KMS-11 (cell line): Measurements from ENCODE around the gene GRIP2.

Source experiments
- H2AFZ ChIP-seq: fragments of 200-600 bp; sonication (generic); 2 replicates; pipeline ENCODE4 v1.6.1; 2016; ENCODE audit warnings: antibody characterized with exemption, mixed run types, low read depth
- H3K27ac ChIP-seq: fragments of 200-600 bp; sonication (generic); 2 replicates; pipeline ENCODE4 v1.6.1; 2016; ENCODE audit warnings: mild to moderate bottlenecking, mixed run types
- H3K27me3 ChIP-seq: fragments of 200-600 bp; sonication (generic); 2 replicates; pipeline ENCODE4 v1.6.1; 2017; ENCODE audit warnings: mild to moderate bottlenecking, low read depth, mixed run types, moderate library complexity; ENCODE audit not compliant: insufficient read depth
- H3K36me3 ChIP-seq: fragments of 200-600 bp; sonication (generic); 2 replicates; pipeline ENCODE4 v1.6.1; 2017; ENCODE audit warnings: mild to moderate bottlenecking, mixed run types; ENCODE audit not compliant: insufficient read depth
- H3K4me1 ChIP-seq: fragments of 200-600 bp; sonication (generic); 2 replicates; pipeline ENCODE4 v1.6.1; 2016; ENCODE audit warnings: mild to moderate bottlenecking, low read depth, mixed run types; ENCODE audit not compliant: poor library complexity, severe bottlenecking
- H3K4me2 ChIP-seq: fragments of 200-600 bp; sonication (generic); 2 replicates; pipeline ENCODE4 v1.7.0; 2016; ENCODE audit warnings: mild to moderate bottlenecking, mixed run types
- H3K4me3 ChIP-seq: fragments of 200-600 bp; sonication (generic); IDR thresholded peaks from 2 replicates; pipeline ENCODE4 v1.6.1; 2017; ENCODE audit warnings: low read depth, low read length, mixed read lengths; ENCODE audit not compliant: insufficient read depth
- H3K79me2 ChIP-seq: fragments of 200-600 bp; sonication (generic); 2 replicates; pipeline ENCODE4 v1.6.1; 2016; ENCODE audit warnings: low read depth, mixed run types; ENCODE audit not compliant: insufficient read depth
- H3K9ac ChIP-seq: fragments of 200-600 bp; sonication (generic); 2 replicates; pipeline ENCODE4 v1.6.1; 2016; ENCODE audit warnings: mild to moderate bottlenecking, mixed run types
- H4K20me1 ChIP-seq: fragments of 200-600 bp; sonication (generic); 2 replicates; pipeline ENCODE4 v1.6.1; 2016; ENCODE audit warnings: mild to moderate bottlenecking, mixed run types; ENCODE audit not compliant: insufficient read depth
- CTCF ChIP-seq: fragments of 200-600 bp; sonication (generic); conservative IDR thresholded peaks from 2 replicates; pipeline ENCODE4 v1.6.1; 2017; ENCODE audit warnings: low read depth, mild to moderate bottlenecking, antibody characterized with exemption, low read length, moderate library complexity, mixed read lengths

Gene GRIP2

DNA sequence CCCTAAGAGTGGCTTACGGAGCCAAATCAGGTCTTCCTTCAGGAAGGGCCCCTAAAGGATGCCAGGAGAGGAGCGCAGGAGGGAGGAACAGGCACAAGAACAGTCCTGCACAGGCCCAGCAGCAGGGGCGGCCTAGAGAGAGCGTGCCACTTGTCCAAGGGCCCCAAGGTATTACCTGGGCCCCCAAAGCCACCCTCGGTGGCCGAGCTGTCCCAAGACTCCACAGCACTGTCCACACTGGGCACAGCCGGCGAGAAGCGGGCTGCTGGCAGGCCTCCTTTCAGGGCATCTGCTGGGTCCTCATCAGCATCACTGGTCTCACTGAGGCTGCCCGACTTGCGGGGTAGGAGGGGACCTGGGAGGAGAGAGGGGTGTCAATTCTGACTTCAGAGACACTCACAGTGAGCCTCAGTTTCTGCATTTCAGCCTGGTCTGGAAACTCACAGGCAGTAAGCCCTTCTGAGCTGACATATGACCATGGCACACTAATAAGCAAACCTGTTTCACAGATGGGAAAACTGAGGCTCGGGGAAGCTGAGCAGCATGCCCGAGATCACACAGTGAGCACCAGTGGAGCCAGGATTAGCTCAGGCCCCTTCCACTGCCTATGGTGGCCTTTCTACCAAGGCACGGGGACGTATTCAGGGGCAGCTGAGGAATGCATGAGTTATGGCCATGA, 33.4 kb downstream of the GRIP2 start:
- H3K4me2 ChIP-seq, result no peak overlapping the region

DNA sequence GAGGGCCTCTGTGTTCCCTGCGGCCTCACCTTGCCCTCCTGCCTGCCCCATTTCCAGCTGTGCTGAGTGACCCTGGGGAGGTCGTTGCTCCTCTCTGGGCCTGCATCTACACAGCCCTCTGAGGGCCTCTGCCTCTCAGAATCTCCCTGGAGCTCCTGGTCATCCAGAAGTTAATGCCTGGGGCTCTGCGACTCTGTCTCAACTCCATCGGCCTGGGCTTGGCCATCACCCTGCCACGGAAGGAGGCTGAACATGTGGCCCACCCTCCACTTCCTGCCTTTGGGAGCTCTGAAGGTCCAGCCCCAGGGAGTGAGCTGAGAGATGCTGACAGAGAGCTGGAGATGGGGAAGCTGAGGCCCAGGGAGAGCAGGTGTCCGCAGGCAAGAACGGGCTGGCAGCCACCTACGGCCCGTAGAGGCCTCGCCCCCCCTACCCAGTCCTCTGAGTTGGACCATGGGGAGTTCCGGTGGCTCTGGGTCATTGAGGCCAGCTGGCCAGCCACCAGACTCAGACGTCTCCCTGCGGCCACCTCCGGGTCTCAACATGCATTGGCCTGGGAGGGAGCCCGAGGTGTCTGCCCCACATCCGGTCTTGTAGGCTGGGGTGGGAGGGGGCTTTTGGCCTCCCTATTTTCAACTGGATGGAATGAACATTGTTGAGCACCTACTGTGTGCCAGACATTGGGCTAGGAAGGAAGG, 34.2 kb downstream of the GRIP2 start:
- Histone ChIP-seq H3K4me1 (no peaks in the 10 kb centered on the region), H4K20me1 (no peaks in the 10 kb centered on the region), H3K36me3 (no peaks in the 10 kb centered on the region), H3K27ac (no peak overlapping the region), H3K9ac (no peak overlapping the region), H3K4me3 (no peak overlapping the region), H3K27me3 (no peaks in the 10 kb centered on the region), H3K79me2 (no peaks in the 10 kb centered on the region), H2AFZ (no peak overlapping the region), H3K4me2 (no peak overlapping the region)
- no peak for TF ChIP-seq CTCF

More for the DNA sequence above, 33.4 kb downstream of the GRIP2 start:
- H3K36me3 ChIP-seq, result no peaks in the 10 kb centered on the region
- H3K27ac ChIP-seq, result no peak overlapping the region
- H3K4me3 ChIP-seq, result no peak overlapping the region
- TF ChIP-seq CTCF, result no peak
- no peaks in the 10 kb centered on the region for H4K20me1 ChIP-seq
- H3K79me2 ChIP-seq, result no peaks in the 10 kb centered on the region
- no peaks in the 10 kb centered on the region for H3K4me1 ChIP-seq
- H3K9ac ChIP-seq, result no peak overlapping the region
- H3K27me3 ChIP-seq, result no peaks in the 10 kb centered on the region
- no peak overlapping the region for H2AFZ ChIP-seq

GRCh38 chr3:14505001-14505802, 34.9 kb downstream of the GRIP2 start:
- Histone ChIP-seq H3K79me2 (no peaks in the 10 kb centered on the region), H3K27ac (no peak overlapping the region), H4K20me1 (no peaks in the 10 kb centered on the region), H3K4me3 (no peak overlapping the region), H3K4me1 (no peaks in the 10 kb centered on the region), H3K9ac (no peak overlapping the region), H3K36me3 (no peaks in the 10 kb centered on the region), H3K27me3 (no peaks in the 10 kb centered on the region), H3K4me2 (no peak overlapping the region), H2AFZ (no peak overlapping the region)
- no peak for TF ChIP-seq CTCF

DNA sequence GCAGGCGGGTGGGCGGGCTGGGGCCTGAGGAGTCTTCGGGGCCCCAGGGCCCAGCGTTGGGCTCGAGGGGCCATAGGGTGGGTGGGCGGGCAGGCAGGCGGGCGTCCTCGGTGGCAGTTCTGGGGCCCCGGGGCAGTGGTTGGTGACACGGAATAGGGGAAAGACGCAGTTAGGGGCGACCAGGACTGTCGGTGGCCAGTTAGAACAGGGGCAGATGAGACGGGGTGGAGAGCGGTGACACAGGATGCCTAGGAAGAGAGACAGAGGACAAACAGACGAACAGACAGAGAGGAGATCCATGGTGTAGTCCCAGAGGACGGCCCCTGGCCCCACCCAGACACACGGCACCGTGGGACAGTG, 36.5 kb downstream of the GRIP2 start:
- no peaks in the 10 kb centered on the region for H3K79me2 ChIP-seq

More for the DNA sequence above, 36.5 kb downstream of the GRIP2 start:
- Histone ChIP-seq H3K4me2 (no peak overlapping the region), H3K36me3 (no peaks in the 10 kb centered on the region), H3K27me3 (no peaks in the 10 kb centered on the region), H4K20me1 (no peaks in the 10 kb centered on the region), H3K9ac (no peak overlapping the region), H3K4me1 (no peaks in the 10 kb centered on the region), H3K27ac (no peak overlapping the region), H2AFZ (no peak overlapping the region), H3K4me3 (no peak overlapping the region)
- TF ChIP-seq CTCF, result no peak
